Stimulated activated CD8-positive, alpha-beta memory T cell treated with anti-CD3 and anti-CD28 coated beads, Interleukin-15, amount 100 ng/mL, for 48 hours (primary cell): ENCODE measurements around the gene NECAB3.

Experiments
- DNase-seq, 2 donors: peaks; one replicate each; pipeline ENCODE4 v3.0.0-alpha.2; 2020; ENCODE audit warnings: low read depth in 2 of 2

The NECAB3 gene

DNA sequence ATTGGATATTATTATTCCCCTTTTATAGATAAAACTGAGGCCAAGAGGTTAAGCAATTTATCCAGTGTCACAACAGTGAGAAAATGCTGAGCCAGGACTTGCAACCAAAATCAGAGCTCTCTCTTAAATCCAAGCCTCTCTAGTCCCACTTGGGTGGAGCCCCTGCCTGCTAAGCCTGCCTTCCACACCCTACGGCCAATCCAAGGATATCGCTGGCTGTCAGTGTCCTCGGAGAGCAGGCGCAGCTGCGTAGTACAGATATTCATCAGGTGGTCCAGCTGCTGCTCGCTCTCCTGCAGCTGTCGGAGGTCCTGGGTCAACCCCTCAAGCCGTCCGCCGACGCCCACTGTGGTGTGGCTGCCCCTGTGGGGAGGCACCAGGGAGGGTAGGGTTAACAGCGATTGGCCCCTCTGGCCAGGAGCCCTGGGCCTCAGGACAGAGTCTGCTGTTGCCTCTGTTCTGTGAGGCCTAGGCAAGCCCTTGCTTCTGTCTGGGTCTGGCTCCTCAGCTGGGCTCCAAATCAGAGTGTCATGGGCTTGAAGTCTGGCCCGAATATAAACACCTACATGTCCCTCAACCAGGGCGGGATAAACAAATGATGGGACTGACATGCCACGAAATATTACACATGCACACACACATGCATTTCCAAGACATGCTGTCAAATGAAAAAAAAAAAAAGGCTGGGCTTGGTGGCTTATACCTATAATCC is 3.9 kb upstream of the NECAB3 start:
- no peak for DNase-seq

DNA sequence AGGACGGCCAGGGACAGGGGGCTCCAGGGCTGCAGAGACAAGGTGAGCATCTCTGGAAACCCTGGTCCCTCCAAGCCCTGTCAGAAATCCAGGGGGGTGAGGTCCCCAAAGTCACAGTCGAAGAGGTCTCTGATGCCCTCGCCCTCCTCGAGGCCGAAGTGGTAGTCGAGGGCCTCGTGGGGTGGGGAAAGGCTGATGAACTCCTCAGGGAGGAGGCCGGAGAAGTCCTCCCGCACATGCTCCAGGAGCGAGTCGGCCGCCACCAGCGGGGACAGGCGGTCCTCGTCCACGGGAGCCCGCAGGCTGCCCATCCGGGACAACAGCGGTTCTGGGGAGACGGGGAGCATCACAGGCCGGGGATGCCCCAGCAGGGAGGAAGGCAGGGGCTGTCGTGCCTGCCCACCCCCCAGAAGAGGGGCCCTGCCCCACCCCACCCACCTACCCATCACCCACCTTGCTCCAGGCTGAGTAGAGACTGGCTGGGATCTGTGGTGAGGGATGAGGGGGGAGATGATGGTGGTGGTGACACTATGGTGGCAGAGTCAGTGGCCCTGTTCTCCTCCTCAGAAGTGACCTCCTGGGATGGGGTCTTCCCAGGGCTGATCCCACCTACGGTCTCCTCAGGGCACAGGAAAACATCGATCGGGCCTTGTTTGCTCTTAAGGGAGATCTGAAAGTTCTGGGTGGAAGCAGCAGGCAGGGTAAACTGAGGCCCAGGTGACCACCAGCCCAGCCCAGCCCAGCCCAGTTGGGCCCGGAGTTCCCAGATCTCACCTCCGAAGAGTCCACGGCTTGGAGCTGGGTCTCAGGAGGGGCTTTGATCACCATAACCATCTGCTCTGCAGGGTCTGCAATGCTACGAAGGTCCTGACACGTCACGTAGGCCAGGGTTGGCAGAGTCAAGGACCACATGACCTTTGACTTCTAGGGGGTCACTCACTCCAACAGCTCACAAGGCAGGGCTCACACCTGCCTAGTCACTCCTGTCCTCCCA is 2.7 kb upstream of the NECAB3 start:
- DNase-seq: no peak

DNA sequence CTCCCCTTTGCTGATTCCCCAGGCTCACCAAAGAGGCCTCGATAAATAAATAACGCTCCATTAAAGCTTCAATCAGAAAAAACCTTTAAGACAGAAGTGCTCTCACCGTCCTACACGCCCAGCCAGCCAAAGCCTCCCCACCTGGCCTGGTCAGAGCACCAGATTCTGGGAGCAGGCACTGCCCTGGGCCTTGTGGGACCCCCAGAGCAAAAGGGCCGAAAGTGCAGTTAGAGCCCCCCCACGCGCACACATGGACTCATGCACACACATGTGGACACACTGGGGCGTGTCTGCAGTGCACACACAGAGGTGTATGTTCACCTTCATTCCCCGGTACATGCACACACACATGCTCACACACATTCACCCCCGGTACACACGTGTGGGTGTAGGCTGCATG is 1.9 kb upstream of the NECAB3 start:
- no peak for DNase-seq

DNA sequence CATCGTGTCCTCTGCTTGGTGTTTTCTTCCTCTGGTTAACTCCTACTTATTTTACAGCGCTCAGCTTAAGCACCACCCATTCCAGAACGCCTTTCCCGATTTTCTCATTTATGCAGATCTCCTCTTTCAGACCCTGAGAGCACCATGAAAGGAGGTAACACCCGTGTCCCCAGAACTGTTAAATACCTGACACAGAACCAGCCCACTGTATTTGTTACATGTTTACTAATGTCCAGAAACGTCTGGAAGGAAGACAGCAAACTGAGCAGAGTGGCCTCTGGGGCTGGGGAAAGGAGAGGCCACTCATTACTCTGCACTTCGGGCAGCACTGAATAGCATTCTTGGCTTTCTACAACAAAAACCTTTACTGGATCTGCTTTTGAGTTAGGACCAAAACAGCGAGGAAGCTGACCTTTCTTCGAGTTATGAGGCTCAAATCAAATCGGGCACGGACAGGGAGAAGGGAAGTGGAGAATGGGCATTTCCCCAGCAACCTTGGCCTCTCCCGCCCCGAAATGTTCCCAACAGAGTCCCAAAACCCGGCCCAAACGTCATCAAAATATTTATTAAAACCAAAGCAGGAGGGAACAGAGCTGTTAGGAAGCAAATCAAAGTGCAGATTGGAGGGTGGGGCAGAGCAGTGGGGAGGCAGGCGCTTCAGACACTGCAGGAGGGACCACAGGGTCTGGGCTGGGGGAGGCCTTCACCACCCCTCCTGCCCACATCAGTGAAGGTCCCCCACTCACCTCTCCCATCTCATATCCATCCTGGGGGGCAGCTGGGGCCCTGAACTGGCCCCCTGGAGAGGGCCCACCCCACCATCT is 1.1 kb upstream of the NECAB3 start:
- DNase-seq: no peak

DNA sequence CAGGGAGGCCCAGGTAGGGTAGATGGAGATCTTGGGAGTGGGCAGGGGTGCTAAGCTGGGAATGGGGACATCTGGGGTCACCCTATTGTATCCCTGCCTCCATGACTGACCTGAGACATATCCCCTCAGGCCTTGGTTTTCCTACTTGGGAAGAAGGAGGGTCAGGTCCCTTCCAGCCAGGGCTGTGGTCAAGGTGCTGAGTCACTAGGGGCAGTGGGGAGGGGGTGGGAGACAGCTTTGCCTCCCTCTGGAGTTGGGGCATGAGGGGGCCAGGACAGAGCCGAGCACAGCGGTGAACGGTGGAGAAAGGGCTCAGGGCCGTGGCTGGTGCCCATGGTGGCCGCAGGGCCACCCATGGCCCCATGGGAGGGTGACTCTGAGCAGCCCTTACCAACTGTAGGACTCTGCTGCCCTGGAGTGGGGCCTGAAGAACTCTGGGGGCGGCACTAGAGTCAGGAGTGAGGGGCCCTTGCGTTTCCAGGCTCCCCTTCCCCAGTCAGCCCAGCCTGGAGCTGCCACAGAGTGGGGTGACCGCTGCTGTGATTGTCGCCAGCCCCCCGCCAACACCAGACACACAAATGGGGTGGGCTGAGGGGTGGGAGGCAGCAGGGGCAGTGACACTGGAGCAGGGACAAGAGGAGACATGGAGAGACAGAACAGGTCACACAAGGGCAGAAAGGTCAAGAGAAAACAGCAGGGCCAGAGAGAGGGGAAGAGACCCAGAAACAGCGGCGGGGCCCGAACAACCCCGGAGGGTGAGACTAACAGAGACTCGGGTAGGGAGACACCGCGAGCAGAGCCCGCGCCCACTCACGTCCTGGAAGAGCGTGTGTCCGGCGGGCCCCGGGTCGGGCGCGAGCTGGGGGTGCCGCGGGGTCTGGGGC is 576 bp downstream of the NECAB3 start:
- DNase-seq: no peak

DNA sequence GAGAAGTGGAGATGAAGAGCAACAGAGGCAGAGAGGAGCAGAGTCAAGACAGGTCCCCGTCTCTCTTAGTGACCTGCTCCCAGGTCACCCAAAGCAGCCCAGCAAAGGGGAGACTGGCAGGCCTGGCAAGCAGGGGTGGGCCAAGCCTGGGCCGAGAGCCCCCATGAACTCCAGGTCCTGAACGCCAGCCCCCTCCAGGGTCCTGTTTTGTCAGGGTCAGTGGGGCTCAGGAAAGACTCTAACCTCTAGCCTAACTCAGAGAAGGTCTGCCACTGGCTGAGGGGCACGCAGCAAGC is 1.2 kb downstream of the NECAB3 start:
- DNase-seq: no peak

DNA sequence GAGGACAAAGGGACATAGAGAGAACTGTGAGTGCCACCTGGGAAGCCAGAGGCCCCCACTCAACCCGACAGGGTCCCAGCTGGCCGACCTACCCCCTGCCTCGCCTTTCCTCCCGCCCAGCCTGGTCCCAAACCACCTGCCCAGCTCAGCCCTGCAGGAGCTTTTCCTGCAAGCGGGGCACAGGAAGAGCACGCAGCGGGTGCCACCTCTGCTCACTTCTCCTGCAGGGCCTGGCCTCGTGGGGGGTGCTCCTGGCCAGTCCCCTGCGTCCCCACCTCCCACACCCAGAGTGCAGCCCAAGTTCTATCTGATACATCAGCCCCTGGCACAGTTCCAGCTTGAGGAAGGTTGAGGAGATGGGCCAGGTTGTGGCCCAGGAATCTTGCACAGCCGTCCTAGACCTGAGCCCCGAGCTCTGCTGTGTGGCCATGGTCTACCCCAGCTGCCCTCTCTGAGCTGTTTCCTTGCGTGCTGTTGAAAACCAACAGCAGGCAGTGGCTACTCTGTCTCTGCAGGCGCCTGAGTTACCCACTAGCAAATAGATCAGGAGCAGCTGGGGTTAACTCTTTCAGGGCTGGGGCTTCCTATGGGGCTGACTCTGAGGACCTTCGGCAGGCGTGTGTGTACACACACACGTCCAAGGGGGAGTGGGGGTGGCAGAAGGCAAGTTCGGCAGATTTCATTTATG is 1.7 kb downstream of the NECAB3 start:
- DNase-seq: no peak

DNA sequence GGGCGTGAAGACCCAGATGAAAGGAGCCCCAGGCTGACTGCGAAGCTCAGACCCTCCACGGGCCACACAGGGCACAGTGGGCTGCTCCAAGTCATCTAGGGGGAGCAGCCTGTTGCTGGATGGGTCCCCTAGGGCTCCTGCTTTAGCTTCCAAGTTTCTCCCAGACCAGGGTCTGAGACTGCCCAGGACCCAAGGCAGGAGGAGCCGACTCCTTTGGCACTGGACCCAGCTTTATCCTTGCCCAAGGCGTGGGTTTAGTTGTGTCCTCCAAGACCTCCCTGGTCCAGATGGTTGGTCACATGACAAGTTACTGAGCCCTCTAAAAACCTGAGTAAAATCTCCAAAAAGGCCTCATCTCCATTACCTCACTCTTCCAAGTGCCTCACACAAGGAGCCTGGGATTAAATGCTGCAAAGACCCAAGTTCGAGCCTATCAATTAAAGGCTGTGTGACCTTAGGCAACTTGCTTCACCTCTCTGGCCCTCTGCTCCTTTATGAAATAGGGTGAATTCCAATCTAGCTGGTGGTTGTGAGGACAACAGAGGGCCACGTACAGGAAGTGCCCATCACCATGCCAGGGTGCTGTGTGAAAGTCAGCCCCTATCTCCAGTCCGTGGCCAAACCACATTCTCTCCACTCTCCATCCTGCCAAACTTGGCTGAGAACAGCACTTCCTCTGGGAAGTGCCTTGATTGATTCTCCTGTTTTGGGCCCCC is 2.5 kb downstream of the NECAB3 start:
- no peak for DNase-seq

DNA sequence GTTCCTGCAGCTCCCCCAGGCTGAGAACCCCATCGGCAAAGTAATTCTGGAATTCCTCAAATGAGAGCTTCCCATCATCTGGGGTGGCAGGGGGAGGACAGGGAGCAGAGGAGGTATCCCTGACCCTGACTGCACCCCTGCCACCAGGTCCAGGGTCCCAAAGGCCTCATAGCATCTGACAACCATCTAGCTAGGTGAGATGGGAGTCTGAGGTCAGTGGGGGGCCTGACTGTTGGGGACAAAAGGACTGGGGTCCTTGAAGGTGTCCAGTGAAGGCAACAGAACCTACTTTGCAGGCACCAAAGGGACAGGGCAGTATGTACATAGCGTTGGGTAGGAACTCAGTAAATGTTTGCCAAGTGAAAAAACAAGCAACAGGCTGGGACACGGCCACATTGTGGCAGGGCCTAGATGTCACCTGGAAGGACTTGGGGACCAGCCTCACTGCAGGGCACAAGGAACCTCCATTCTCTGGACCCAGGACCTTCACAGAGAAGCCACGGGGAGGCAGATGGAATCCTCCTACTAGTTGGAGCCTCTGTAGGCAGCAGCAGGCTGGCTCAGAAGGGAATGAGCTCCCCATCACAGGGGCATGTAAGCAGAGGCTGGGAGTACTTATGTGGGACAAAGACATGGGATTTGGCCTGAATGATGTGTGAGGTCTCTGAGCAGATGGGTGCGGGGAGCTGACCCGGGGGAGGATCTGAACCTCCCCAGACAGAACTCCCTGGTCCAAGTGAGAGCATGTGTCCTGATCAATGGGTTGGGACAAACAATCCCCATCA is 3.3 kb downstream of the NECAB3 start:
- no peak for DNase-seq

DNA sequence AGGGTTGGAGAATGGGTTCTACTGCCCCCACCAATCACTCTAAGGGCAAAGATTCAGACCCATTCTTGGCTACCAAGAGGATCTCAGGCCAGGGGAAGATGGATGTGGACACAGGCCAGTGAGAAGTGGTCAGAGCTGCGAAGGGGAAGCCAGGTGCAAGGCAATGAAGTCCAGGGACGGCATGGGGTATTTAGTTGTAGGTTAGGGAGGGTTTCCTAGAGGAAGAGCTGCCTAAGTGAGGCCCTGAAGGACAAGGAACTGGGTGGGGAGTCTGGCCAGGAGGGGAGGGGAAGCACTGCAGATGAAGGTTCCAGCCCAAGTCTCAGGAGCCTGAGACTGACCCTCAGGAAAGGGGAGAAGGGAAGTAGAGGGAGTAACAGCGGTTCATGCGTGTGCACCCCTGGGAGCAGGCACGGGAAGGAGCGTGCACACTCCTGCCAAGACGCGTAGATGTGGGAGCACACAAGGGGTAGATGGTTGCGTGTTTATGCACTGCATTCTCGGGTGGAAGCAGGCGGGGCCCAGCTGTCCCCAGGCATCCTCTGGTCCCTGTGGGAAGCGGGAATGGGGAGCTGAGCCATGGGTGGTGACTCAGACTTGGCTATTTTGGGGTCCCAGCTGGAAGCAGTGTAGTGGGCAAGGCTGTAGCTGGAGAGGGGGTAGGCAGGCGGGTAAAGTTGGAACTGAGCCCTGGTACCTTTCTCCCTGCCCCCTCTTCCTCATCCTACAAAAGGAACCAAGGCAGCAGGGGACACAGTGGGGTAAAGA is 4.2 kb downstream of the NECAB3 start:
- no peak for DNase-seq

DNA sequence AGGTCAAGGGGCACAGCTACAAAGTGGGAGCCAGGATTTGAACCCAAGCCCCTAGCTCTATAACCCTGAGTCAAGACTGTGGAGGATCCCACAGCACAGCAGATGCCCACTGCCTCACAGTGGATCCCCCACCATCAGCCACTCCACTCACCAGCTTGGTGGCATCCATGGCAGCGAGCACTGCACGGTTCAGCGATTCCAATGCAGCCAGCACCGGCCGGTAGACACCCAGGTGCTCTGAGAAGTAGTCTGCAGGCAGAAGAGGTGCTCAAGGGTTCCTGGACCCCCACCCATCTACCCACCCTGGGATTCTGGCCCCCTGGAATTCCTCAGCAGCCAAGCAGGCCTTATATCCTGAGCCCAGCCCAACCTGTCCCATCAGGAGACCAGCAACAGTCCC is 5.0 kb downstream of the NECAB3 start:
- no peak for DNase-seq

DNA sequence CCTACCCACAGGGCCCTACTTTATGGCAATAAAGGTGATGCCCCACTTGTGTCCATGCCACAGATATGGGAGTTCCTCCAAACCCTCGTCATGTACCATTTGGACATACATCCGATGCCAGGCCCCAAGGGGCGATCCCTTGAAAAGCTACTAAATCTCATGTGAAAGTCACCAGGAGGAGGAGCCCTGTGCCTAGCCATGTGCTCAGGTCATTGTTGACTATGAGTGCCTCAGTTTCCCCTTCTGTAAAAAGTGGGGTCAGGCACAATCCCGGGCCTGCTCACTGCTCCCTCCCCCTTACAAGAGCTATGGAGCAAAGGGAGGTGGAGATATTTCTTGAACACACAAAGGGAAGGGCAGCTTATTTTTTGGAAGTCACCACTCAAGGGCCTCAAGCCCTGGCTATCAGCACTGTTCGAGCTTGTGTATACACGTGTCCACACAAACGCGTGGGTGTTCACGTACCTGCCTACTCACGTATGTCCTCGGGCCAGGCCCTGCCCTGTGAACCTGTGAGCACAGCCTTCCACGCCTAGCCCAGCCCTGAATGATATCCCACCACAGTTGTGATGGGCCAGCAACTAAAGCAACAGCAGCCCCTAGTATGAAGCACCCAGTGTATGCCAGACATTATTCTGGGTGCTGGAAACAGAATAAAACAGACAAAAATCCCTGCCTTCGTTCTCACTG is 5.6 kb downstream of the NECAB3 start:
- no peak for DNase-seq

DNA sequence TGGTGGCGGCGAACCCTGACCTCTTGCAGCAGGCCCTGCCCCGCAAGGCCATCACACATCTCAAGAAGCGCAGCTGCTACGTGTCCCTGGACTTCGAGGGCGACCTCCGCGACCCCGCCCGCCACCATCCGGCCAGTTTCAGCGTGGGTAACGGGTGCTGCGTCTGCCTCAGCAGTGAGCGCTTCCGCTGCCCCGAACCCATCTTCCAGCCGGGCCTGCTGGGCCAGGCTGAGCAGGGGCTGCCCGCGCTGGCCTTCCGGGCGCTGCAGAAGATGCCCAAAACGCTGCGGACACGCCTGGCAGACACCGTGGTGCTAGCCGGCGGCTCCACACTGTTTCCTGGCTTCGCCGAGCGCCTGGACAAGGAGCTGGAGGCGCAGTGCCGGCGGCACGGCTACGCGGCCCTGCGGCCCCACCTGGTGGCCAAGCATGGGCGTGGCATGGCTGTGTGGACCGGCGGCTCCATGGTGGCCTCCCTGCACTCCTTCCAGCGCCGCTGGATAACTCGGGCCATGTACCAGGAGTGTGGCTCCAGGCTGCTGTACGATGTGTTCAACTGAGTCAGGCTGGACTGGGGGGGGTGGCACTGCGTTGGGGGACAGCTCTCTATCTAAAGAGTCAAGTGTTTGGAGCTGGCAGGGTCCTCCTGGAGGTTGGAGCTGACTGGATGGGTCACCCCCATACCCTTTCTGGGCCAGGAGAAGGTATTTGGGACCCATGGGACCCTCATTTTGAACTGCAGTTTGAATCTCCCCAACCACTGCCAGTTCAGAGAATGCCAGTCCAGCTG is 6.4 kb downstream of the NECAB3 start:
- peak; percentile 73 to 75 for DNase-seq

DNA sequence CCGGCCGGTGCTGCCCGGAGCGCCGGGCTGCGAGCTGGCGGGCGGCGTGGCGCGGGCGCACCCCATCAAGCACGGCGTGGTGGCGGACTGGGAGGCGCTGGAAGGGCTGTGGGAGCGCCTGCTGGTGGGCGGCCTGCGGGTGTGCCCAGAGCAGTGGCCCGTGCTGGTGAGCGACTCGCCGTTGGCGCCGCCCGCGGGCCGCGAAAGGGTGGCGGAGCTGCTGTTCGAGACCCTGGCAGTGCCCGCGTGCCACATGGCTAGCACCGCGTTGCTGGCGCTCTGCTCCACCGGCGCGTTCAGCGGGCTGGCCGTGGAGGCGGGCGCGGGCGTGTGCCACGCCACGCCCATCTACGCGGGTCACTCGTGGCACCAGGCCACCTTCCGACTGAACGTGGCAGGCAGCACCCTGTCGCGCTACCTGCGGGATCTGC is 7.0 kb downstream of the NECAB3 start:
- DNase-seq: peak; percentile 36 to 38

DNA sequence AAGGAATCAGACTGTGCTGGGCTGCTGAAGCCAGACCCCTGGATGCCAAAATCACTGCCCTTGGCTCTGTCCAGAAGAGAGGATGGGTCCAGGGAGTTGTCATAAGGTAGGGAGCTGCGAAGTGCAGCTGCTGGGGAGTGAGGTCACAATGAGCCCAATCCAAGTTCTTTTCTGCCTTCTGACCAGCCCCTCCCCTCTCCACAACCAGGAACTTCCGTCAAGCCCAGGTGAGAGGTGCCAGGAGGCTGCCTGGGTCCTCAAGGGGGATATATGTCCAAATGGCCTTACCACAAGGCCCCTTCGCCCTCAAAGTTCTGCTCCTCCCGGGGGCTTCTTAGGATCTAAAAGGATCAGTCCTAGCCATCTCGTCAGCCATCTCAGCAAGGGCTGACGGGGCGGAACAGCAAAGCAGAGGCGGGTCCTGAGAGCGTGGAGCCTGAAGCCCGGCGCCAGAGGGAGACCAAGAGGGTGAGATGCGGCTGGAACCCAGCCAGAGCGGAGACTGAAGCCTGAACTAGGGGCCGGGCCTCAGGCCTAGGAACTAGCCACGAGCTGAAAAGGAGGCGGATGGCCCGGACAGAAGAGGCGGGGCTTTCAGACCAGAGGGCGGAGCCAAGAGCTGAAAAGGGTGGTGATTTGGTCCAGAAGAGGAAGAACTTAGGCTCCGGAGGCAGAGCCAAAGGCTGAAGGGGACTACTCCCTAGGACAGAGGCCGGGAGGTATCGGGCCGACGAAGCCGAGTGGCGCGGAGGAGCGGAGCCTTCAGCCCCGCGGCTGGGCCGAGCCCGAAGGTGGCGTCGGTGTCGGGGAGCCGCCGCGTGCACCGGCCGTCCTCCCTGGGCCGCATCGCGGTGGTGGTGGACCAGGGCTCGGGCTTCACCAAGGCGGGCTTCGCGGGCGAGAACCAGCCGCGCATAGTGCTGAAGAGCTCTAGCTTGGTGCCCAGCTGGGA is 7.7 kb downstream of the NECAB3 start, which contains the start of gene ACTL10:
ACTL10 (plus strand) TSS at position 651 of the 952 bp plus-strand sequence. CDS start 555 bp downstream, outside the sequence.
- peak; percentile 84 to 85 for DNase-seq

DNA sequence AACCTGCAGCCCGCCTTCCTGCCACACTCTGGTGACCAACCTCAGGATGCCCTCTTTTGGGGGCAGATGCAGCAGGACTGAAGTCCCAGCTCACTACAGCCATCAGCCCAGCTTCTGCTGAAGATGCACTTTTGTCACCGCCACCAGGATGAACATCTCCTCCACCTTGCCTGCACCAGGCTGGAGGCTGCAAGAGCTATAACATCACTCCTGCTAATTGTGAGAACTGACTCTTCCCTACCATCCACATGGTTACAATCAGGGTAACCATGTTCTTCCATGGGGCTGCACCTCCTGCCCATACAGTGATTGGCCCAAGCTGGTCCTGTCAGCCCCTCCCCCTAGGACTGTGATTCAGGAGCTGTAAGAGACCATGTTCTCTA is 9.5 kb downstream of the NECAB3 start:
- no peak for DNase-seq
